GM12801 (cell line): Measurements from ENCODE around the gene RPSA.
A peak's percentile ranks its signal among the peaks of the same experiment; 100 is the strongest.

Experiments
- TF ChIP-seq, protein P1 (sequence below): IDR thresholded peaks from one replicate; pipeline ENCODE4 v1.5.1; 2011; ENCODE audit warnings: control low read depth; ENCODE audit not compliant: insufficient read length; ENCODE audit errors: extremely low read depth

RPSA gene

DNA sequence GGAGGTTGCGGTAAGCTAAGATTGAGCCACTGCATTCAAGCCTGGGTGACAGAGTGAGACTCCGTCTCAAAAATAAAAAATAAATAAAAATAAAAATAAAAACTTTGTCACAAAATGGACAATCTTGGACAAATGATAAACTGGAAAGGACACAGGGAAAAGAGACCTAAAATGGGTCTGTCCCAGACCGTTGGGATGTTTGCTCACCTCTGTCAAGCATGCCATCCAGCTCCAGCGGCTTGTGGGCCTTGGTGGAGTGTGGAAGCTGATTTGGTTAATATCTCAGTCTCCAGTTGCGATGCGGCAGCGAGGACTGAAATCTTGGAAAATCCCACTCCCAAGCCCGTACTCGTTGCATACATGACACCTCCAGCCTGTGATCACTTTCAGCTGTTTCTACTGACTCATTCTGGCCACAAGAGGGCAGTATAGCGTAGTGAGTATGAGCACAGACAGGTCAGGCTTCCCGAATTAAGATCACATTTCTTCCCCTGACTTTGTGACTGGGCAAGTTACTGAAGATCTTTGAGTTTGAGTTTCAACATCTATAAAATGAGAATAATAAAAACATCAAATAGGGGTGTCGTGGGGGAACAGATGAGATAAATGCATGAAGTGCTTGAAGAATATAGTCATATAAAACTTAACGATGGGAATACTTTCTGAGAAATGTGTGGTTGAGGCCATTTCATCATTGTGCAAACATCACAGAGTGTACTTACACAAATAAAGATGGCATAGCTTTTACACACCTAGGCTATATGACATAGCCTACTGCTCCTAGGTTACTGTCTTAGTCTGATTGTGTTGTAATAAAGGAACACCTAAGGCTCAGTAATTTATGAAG lies 41.3 kb downstream of the RPSA start:
- TF ChIP-seq, protein P1, sequence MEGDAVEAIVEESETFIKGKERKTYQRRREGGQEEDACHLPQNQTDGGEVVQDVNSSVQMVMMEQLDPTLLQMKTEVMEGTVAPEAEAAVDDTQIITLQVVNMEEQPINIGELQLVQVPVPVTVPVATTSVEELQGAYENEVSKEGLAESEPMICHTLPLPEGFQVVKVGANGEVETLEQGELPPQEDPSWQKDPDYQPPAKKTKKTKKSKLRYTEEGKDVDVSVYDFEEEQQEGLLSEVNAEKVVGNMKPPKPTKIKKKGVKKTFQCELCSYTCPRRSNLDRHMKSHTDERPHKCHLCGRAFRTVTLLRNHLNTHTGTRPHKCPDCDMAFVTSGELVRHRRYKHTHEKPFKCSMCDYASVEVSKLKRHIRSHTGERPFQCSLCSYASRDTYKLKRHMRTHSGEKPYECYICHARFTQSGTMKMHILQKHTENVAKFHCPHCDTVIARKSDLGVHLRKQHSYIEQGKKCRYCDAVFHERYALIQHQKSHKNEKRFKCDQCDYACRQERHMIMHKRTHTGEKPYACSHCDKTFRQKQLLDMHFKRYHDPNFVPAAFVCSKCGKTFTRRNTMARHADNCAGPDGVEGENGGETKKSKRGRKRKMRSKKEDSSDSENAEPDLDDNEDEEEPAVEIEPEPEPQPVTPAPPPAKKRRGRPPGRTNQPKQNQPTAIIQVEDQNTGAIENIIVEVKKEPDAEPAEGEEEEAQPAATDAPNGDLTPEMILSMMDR, result peak; percentile 20

DNA sequence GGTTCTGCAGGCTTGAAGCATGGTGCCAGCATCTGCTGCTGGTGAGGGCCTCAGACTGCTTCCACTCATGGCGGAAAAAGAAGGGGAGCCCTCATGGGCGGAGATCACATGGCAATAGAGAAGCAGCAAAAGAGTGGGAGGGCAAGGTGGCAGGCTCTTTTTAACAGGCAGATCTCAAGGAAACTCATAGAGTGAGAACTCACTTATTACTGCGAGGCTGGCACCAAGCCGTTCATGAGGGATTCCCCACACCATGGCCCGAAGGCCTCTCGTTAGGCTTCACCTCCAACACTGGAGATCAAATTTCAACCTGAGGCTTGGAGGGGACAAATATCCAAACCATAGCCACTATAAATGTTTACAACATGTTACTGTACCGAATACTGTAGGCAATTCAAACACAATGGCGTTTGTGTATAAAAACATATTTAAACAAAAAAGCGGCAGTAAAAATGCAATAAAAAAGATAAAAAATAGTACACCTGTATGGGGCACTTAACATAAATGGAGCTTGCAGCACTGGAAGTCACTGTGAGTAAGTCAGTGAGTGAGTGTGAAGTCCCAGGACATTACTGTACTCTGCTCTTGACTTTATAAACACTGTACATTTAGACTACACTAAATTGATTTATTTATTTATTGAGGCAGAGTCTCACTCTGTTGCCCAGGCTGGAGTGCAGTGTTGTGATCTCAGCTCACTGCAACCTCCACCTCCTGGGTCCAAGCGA lies 42.1 kb downstream of the RPSA start:
- TF ChIP-seq, protein P1, result no peak

GRCh38 chr3:39449796-39450195 lies 43.3 kb downstream of the RPSA start:
- TF ChIP-seq, protein P1, result no peak

- TF ChIP-seq, protein P1, result no peak
Measured at GRCh38 chr3:39453134-39453533, 46.6 kb downstream of the RPSA start.

GRCh38 chr3:39454591-39455217 lies 48.2 kb downstream of the RPSA start:
- TF ChIP-seq, protein P1, result no peak

GRCh38 chr3:39456159-39456558 lies 49.6 kb downstream of the RPSA start:
- TF ChIP-seq, protein P1, result no peak

DNA sequence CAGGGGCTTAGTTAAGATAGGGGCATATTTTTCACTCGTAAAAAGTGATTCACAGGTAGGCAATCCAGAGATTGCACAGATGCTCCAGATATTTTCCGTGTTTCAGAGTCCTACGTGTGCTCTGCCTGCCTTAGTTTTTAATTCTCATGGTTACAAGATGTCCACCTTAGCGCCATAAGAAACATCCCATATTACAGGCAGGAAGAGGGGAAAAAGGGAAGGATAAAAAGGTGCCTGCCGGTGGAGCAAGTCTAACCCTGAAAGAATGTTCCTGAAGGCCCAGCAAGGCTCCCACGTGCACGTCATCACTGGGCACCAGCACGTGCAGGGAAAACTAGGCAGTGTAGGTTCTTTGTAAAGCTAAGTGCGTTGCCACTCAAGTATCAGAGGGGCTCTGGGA lies 50.8 kb downstream of the RPSA start:
- TF ChIP-seq, protein P1, result no peak
